NCI-H226 (cell line): ENCODE results near the gene PDRG1.

Source experiments
- DNase-seq: peaks from one replicate; pipeline ENCODE4 v3.0.0-alpha.2; 2015

Gene PDRG1

GRCh38 chr20:31903627-31904386 is 48.0 kb downstream of the PDRG1 start:
- DNase-seq, result no peak

- no peak for DNase-seq
These were observed 50.2 kb downstream of the PDRG1 start for GRCh38 chr20:31901615-31902014.

GRCh38 chr20:31897541-31897940 is 54.3 kb downstream of the PDRG1 start:
- no peak for DNase-seq

GRCh38 chr20:31896049-31896448 is 55.8 kb downstream of the PDRG1 start:
- DNase-seq, result no peak

GRCh38 chr20:31894980-31895675 is 56.7 kb downstream of the PDRG1 start:
- DNase-seq, result no peak
